ENCODE results near the gene IL20RB. TPM values are rescaled to one million over a fixed set of nuclear protein-coding genes. Genes with fewer than 3 reads are reported as not detected.

IL20RB gene
- total RNA-seq, 2 donors from 2014 or later: 0.52 TPM; not detected in 1

GRCh38 chr3:136914739-136915138 lies 43.0 kb upstream of the IL20RB start:
- TF ChIP-seq POLR2A (IDR thresholded peaks at IDR 0.05): no peak
- TF ChIP-seq CTCF (IDR thresholded peaks at IDR 0.05): no peak
- Histone ChIP-seq H3K27me3 (no peaks in the 10 kb centered on the region), H3K4me3 (no peak overlapping the region), H3K36me3 (replicated peaks in 1 of 2; ENCODE audit: insufficient read depth in 1 of 2, low read depth in 2 of 2) (no peaks in the 10 kb centered on the region), H3K4me1 (peaks cover 11% of the 10 kb centered on the region), H3K9me3 (no peaks in the 10 kb centered on the region), H3K27ac (no peak overlapping the region)
- intact Hi-C loops (cut with DNase I): no loop called here
- DNase-seq (no peak), ATAC-seq (no peak)
- 88 to 95% methylated on average over 3 of the region's 3 CpGs for WGBS, 2 donors

DNA sequence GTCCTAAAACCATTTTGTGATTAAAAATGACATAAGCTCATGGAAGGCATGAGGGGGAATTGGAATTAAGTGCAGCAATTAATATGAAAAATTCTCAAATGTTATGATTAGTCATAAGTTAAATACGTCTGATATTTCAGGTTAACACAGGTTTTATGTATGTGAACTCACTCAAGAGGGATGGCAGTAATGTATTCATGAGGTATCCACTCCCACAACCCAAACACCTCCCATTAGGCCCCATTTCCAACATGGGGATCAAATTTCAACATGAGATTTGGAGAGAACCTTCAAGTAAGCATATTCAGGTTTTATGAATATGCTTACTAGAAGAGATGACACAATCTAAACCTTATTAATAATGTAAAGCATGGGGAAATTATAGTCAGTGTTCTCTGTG lies 41.6 kb upstream of the IL20RB start:
- 100% methylated on average over 1 of the region's 1 CpG for WGBS, 2 donors
- Histone ChIP-seq H3K27ac (no peak overlapping the region), H3K27me3 (no peaks in the 10 kb centered on the region), H3K4me3 (no peak overlapping the region), H3K9me3 (no peaks in the 10 kb centered on the region), H3K4me1 (peaks cover 6% of the 10 kb centered on the region), H3K36me3 (replicated peaks in 1 of 2; ENCODE audit: insufficient read depth in 1 of 2, low read depth in 2 of 2) (no peaks in the 10 kb centered on the region)
- intact Hi-C loops (cut with DNase I): no loop called here
- no peak for TF ChIP-seq CTCF (IDR thresholded peaks at IDR 0.05)
- TF ChIP-seq POLR2A (IDR thresholded peaks at IDR 0.05): no peak
- ATAC-seq: no peak
- no peak for DNase-seq

- no peak for ATAC-seq
- TF ChIP-seq POLR2A (IDR thresholded peaks at IDR 0.05) (no peak), CTCF (IDR thresholded peaks at IDR 0.05) (no peak)
- Histone ChIP-seq H3K9me3 (no peaks in the 10 kb centered on the region), H3K27me3 (no peaks in the 10 kb centered on the region), H3K4me3 (no peak overlapping the region), H3K4me1 (peaks cover 6% of the 10 kb centered on the region), H3K36me3 (replicated peaks in 1 of 2; ENCODE audit: insufficient read depth in 1 of 2, low read depth in 2 of 2) (no peaks in the 10 kb centered on the region), H3K27ac (peak overlapping the region in 1 of 4 donors; percentile 7)
- no peak for DNase-seq
- intact Hi-C loops (cut with DNase I): no loop called here
- WGBS, 2 donors: 26 to 53% methylated on average over 1 of the region's 1 CpG
Measured at GRCh38 chr3:136919799-136920580, 37.8 kb upstream of the IL20RB start.

- H3K4me1 ChIP-seq: peaks cover 13% of the 10 kb centered on the region
- no peak for ATAC-seq
Measured at GRCh38 chr3:136920904-136921611, 36.7 kb upstream of the IL20RB start.

More at GRCh38 chr3:136920904-136921611, 36.7 kb upstream of the IL20RB start:
- Histone ChIP-seq H3K9me3 (no peaks in the 10 kb centered on the region), H3K27me3 (no peaks in the 10 kb centered on the region), H3K27ac (no peak overlapping the region), H3K4me3 (no peak overlapping the region), H3K36me3 (replicated peaks in 1 of 2; ENCODE audit: insufficient read depth in 1 of 2, low read depth in 2 of 2) (no peaks in the 10 kb centered on the region)
- intact Hi-C loops (cut with DNase I): no loop called here
- no peak for DNase-seq
- WGBS, 2 donors: 93 to 95% methylated on average over 4 of the region's 4 CpGs
- TF ChIP-seq CTCF (IDR thresholded peaks at IDR 0.05): no peak
- TF ChIP-seq POLR2A (IDR thresholded peaks at IDR 0.05): no peak
